Right renal cortex interstitium (tissue), 3 donors: ENCODE data around the gene TNK1. TPM values are rescaled to one million over a fixed set of nuclear protein-coding genes. Genes with fewer than 3 reads are reported as not detected.
"Not testable (repeated sequence)": the region's sequence is repeated elsewhere in the genome, so short reads cannot be mapped to it uniquely, and the experiment has no call there.

Source experiments
- DNase-seq, 3 donors: peaks; one replicate each; pipeline ENCODE4 v3.0.0-alpha.2; 2013; ENCODE audit warnings: low read depth in 3 of 3, low spot score in 2 of 3
- polyA plus RNA-seq, 3 donors: library from polyadenylated mRNA; unstranded; fragments of 120-200 nt; gene quantifications; one replicate each; pipeline ENCODE4 v1.2.1, GENCODE V29; 2013; ENCODE audit not compliant: insufficient read length in 3 of 3

The TNK1 gene
- polyA plus RNA-seq, 3 donors, result 4.4 to 5.2 (median 4.8) TPM

DNA sequence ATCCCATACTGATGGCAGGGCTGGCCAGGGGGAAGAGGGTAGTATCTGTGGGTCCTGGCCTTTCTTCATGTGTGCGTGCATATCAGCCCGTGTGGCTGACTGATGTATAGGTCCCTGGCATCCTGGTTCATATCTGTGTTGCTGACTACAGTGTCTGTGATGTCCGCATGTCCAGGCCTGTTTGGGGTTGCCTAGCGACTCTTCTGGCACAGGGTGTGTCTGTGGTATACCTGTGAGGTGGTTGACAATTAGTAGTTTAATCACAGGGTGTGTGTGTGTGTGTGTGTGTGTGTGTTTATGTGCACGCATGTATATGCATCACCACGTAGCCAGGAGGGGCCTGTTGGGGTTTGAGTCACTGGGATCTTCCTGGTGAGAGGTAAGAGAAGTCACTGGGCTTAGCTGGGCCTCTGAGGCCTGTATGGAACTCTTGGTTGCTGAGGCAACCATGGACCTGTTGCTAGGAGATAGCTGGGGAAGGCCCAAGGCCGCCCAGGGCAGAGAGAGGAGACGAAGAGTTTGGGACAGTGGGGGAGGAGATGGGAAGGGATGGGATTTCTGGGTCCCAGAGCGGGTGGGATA, 26.5 kb upstream of the TNK1 start:
- no peak for DNase-seq

- no peak for DNase-seq
These were observed 25.8 kb upstream of the TNK1 start, which contains the start of gene TMEM95 for GRCh38 chr17:7355053-7355452. TSS of gene TMEM95 (plus strand) at chr17:7355156. CDS start at chr17:7355205, 49 bp downstream.

DNA sequence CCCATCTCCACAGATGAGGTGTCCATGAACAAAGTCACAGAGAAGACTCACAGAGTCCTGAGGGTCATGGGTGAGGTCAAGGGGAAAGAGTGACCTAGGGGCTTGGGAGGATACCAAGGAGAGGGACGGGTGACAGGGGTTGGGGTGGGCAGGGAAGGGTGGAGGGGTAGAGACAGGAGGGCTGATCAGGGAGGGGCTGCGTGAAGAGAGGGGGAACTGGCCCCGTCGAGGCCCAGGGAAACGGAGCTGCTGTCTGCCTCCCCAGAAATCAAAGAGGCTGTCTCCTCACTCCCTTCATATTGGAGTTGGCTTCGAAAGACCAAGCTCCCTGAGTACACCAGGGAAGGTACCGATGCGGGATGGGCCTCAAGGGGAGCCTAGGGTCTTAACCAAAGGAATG, 25.3 kb upstream of the TNK1 start:
- DNase-seq, result no peak

DNA sequence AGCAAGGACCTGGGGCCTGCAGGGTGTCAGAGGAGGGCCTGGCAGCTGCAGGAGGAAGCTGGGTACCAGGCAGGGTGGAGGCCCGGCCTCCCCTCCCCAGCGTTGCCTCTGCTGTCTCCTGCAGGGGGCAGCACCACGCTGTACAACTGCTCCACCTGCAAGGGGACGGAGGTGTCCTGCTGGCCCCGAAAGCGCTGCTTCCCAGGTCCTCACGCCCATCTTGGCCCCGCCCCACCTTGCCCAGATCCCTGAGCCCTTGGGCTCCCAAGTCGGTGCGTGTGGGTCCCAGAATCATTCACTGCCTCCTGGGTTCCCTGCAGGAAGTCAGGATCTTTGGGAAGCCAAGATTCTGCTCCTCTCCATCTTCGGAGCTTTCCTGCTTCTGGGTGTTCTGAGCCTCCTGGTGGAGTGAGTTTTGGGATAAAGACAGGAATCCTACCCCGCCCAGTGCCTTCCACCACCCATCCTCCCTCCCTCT, 24.8 kb upstream of the TNK1 start:
- peak in 1 of 3 donors; percentile 38 for DNase-seq

- DNase-seq, result no peak
These were observed 24.1 kb upstream of the TNK1 start for GRCh38 chr17:7356756-7357155.

- DNase-seq, result no peak
These were observed 23.5 kb upstream of the TNK1 start for GRCh38 chr17:7357381-7357780.

DNA sequence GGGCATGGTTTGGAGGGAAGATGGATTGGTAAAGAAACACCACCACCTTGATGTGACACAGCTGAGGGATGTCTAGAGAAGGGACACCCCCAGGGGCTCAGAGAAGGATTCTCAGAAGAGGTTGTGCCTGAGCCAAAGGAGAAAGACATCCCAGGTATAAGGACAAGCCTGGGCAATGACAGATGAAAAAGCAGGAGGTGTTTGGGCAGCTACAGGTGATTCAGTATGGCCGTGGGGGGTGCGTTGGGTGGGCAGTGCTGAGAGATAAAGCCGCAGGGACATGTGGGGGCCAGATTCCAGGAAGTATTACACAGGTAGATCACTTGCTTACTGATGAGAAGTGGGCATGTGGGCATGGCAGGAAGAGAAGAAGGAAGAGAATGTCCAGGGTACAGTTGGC, 19.0 kb upstream of the TNK1 start:
- no peak for DNase-seq

DNA sequence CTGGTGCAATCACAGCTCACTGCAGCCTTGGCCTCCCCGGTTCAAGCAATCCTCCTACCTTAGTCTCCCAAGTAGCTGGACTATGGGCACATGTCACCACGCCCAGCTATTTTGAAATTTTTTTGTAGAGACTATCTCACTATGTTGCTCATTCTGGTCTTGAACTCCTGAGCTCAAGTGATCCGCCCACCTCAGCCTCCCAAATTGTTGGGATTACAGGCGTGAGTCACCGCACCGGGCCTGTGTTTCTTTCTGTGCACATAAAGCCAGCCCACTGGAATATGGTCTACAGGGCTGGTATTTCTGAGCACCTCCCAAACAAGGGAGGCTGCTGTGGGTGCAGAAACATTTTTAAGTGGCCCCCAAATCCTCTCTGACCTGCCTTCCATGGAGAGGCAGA, 17.6 kb upstream of the TNK1 start:
- no peak for DNase-seq

GRCh38 chr17:7365963-7366362, 14.9 kb upstream of the TNK1 start:
- DNase-seq, result not testable (repeated sequence)

DNA sequence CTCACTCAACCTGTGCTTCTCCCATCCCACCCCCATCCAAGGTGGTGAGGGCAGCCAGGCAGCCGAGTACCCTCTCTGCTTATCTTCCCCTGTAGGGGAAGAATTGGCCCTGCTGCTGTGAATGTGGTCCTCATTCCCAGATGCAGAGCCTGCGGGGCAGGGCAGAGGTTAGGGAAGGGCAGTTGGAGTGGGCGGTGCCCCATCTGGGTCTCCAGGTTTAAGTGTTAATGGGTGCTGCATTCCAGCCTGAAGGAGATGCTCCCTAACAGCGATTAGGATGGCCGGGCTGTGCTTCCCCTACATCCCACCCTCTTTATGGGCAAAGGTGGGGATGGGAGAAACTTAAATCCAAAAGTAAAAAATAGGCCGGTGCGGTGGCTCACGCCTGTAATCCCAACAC, 13.8 kb upstream of the TNK1 start:
- no peak for DNase-seq

DNA sequence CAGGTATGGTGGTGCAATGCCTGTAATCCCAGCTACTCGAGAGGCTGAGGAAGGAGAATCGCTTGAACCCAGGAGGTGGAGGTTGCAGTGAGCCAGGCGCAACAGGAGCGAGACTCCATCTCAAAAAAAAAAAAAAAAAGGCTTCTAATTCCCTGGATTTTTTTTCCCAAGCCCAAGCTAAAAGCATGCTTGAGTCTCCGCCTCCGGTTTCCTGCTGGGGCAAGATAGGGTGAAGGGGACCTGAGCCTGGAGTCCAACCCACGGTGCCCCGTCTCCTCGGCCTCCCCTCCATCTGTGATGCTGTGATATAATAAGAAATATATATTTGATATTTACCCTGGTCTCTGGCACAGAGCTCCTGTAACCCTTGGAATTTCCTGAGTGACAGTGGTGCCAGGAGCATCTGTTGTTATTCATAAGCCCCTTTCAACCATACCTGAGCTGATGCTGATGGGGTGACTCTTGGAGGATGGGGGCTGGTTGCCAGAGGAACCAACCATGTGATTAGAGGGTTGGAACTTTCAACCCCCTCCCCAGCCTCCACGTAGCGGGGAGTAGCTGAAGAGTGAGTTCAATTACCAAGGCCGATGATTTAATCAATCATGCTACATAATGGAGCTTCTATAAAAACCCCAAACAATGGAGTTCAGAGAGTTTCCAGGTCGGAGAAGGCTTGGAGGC, 12.8 kb upstream of the TNK1 start:
- no peak for DNase-seq

GRCh38 chr17:7368599-7368994, 12.3 kb upstream of the TNK1 start:
- not testable (repeated sequence) for DNase-seq

GRCh38 chr17:7369825-7370224, 11.1 kb upstream of the TNK1 start:
- no peak for DNase-seq

- DNase-seq, result no peak
These were observed 10.0 kb upstream of the TNK1 start for GRCh38 chr17:7370853-7371252.

DNA sequence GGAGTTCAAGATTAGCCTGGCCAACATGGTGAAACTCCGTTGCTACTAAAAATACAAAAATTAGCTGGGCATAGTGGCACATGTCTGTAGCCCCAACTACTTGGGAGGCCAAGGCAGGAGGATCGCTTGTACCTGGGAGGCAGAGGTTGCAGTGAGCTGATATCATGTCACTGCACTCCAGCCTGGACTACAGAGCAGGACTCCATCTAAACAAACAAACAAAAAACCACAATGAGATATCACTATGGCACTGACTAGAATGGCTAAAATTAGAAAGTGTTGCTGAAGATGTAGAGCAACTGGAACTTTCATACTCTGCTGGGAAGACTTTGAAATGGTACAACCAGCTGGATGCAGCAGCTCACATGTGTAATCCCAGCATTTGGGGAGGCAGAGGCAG, 6.5 kb upstream of the TNK1 start:
- DNase-seq, result no peak

DNA sequence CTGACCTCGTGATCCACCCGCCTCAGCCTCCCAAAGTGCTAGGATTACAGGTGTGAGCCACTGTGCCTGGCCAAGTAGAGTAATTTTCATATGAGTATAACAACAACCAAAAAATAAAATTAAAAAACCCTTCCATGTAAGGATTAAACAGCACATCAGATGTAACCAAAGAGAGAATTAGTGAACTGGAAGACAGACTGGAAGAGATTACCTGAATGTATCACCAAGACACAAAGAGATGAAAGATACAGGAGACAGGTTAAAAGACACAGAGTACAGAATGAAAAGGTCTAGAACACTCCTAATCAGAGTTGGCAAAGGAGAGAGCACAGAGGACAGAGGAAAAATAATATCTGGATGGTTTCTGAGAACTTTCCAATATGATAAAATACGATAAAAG, 1.8 kb upstream of the TNK1 start:
- no peak for DNase-seq

- DNase-seq, result no peak
These were observed 568 bp upstream of the TNK1 start for GRCh38 chr17:7380321-7380720.

DNA sequence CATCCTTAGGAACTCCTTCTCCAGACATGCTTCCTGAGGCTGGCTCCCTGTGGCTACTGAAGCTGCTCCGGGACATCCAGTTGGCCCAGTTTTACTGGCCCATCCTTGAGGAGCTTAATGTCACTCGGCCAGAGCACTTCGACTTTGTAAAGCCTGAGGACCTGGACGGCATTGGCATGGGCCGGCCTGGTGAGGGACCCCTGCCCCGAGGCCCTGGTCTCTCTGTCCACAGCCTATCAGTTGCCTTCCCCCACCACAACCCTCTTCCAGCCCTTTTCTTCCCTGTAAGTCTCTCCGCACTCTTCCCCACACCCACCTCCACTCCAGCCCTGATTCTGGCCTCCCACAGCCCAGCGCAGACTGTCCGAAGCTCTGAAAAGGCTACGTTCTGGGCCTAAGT, 2.0 kb downstream of the TNK1 start:
- no peak for DNase-seq

DNA sequence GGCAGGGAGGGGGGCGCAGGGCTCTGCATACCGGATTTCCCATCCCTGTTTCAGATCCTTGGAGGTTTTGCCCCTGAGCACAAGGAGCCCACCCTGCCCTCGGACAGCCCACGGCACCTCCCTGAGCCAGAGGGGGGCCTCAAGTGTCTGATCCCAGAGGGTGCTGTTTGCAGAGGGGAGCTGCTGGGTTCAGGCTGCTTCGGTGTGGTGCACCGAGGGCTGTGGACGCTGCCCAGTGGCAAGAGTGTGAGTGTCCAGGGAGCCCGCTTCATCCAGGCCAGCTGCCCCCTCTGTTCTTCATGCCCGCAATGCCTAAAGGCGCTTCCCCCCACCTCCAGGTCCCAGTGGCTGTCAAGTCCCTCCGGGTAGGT, 2.5 kb downstream of the TNK1 start:
- DNase-seq, result no peak

DNA sequence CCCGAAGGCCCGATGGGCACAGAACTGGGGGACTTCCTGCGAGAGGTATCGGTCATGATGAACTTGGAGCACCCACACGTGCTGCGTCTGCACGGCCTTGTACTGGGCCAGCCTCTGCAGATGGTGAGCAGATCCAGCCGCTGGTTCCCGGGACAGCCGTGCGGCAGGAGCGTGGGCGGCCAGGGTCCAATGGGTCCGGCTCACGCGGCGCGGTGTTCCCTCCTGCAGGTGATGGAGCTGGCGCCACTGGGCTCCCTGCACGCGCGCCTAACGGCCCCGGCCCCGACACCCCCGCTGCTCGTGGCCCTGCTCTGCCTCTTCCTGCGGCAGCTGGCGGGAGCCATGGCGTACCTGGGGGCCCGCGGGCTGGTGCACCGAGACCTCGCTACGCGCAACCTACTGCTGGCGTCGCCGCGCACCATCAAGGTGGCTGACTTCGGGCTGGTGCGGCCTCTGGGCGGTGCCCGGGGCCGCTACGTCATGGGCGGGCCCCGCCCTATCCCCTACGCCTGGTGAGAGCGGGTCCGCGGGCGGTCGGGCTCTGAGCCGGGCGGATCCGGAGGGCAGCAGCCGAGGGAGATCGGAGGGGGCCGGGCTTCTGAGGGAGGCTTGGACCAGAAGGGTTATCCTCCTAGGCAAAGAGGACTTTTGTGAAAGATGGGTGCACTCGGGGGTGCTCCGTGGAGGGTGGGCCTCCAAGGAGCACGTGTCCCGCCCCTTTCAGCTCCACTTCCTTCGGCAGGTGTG, 3.0 kb downstream of the TNK1 start:
- DNase-seq, result peak in 1 of 3 donors; percentile 38

DNA sequence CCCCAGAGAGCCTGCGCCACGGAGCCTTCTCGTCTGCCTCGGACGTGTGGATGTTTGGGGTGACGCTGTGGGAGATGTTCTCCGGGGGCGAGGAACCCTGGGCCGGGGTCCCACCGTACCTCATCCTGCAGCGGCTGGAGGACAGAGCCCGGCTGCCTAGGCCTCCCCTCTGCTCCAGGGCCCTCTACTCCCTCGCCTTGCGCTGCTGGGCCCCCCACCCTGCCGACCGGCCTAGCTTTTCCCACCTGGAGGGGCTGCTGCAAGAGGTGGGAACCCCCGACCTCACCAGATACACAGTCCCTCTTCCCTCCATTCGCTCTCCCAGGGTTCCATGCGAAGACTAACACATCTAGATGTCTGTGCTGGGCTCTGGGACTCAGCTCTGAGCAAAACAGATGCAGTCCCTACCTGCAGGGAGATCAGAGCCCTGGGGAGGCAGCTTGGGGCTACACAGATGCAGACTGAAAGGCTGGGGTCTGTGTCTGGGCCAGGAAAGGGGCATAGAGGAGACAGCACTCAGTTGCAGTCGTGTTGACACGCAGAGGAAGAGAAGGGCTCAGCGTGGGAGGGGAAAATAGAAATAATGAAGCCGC, 3.7 kb downstream of the TNK1 start:
- no peak for DNase-seq

GRCh38 chr17:7388856-7389255, 8.0 kb downstream of the TNK1 start:
- DNase-seq, result no peak
